ENCODE data around the gene CTBP1.
A peak's percentile ranks its signal among the peaks of the same experiment; 100 is the strongest.

CTBP1 gene

GRCh38 chr4:1164956-1165545, 83.9 kb downstream of the CTBP1 start:
- H2BK5ac ChIP-seq (ENCODE audit: low read length), result no peak overlapping the region
- DNase-seq (ENCODE audit: low spot score), result no peak
- H3K23ac ChIP-seq (ENCODE audit: low read depth, low read length, poor library complexity), result no peak overlapping the region
- H2BK120ac ChIP-seq (ENCODE audit: low read depth, low read length), result no peak overlapping the region
- H2AFZ ChIP-seq (ENCODE audit: low read length), result no peak overlapping the region
- peaks cover 4 to 10% of the 10 kb centered on the region in 2 donors for H3K9me3 ChIP-seq (replicated peaks in 1 of 2; ENCODE audit: control insufficient read depth in 2 of 2, insufficient read depth in 1 of 2, low read depth in 1 of 2, low read length in 2 of 2)
- peaks cover 5% of the 10 kb centered on the region for H3K79me1 ChIP-seq (ENCODE audit: low read depth, low read length)
- H2AK5ac ChIP-seq (ENCODE audit: low read depth, low read length), result no peak overlapping the region
- no peak overlapping the region for H4K91ac ChIP-seq (ENCODE audit: low read depth, low read length, poor library complexity)
- no peak overlapping the region for H2BK12ac ChIP-seq (ENCODE audit: low read length)
- H3K27me3 ChIP-seq (ENCODE audit: control insufficient read depth in 3 of 3, insufficient read depth in 3 of 3, low read depth in 1 of 3, low read length in 3 of 3), result peaks cover 1 to 38% (median 22%) of the 10 kb centered on the region in 3 experiments
- no peaks in the 10 kb centered on the region for H3K36me3 ChIP-seq (replicated peaks in 1 of 2; ENCODE audit: control insufficient read depth in 2 of 2, insufficient read depth in 2 of 2, low read length in 2 of 2)
- WGBS, 2 donors (ENCODE audit: extremely low coverage in 2 of 2, insufficient read length in 2 of 2, insufficient replicate concordance in 1 of 2), result no CpG with 5 or more reads among the region's 13 CpGs
- H2BK15ac ChIP-seq (ENCODE audit: low read length), result no peak overlapping the region
- H3K4me1 ChIP-seq (ENCODE audit: control insufficient read depth in 2 of 2, insufficient read depth in 1 of 2, low read depth in 1 of 2, low read length in 2 of 2), result no peaks in the 10 kb centered on the region
- no peak overlapping the region for H3K4me2 ChIP-seq (ENCODE audit: insufficient read depth, low read length, poor library complexity, severe bottlenecking)
- H3K27ac ChIP-seq (replicated peaks; ENCODE audit: low read length), result no peak overlapping the region
- H3K14ac ChIP-seq (ENCODE audit: low read length), result no peak overlapping the region
- H3K4ac ChIP-seq (ENCODE audit: low read length), result no peak overlapping the region
- no peak overlapping the region for H3K4me3 ChIP-seq (ENCODE audit: low read length in 2 of 2)
- no peak overlapping the region for H3K9ac ChIP-seq (ENCODE audit: low read depth, low read length, poor library complexity)
- no peak overlapping the region for H3K18ac ChIP-seq (ENCODE audit: low read length)
- no peak overlapping the region for H4K8ac ChIP-seq (ENCODE audit: low read depth, low read length)

DNA sequence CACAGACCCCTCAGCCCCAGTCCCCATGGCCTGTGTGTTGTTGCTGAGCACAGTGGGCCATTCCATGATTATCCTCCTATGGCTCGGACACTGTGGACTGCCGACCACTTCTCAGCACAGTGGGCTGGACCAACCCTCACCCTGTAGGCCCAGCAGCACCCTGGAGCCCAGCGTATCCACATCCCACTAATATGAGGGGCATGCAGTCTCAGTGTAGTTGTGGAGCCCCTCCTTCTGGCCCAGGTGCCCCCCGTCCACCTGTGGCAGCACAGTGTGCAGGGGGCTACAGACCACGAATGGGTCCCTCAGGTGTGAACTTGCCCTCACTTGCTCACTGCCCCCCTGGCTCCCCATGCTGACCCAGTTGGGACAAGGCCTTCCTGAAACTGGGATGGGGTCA, 84.5 kb downstream of the CTBP1 start:
- no CpG with 5 or more reads among the region's 5 CpGs for WGBS, 2 donors (ENCODE audit: extremely low coverage in 2 of 2, insufficient read length in 2 of 2, insufficient replicate concordance in 1 of 2)
- Histone ChIP-seq H3K27me3 (ENCODE audit: control insufficient read depth in 3 of 3, insufficient read depth in 3 of 3, low read depth in 1 of 3, low read length in 3 of 3) (peaks cover 0 to 32% (median 16%) of the 10 kb centered on the region in 3 experiments), H3K79me1 (ENCODE audit: low read depth, low read length) (peaks cover 5% of the 10 kb centered on the region)

DNA sequence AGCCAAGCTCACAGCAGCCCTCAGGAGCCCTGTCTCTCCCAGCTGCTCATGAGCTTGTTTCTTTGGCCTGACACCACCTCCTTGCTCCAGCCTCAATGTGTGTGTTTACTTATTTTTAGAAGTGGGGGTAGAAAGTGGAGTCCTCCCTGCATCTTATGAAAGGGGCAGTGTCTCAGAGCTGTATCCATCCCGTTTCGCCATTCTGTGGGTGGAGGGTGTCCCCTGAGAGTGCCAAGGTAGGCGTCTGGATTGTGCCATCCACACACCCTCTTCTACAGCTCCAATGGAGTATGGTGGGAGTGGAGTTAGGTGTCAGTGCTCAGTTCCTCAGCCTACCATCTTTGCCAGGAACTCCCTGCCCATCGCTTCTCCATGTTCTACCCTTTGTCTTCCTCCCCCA, 84.9 kb downstream of the CTBP1 start:
- WGBS, 2 donors (ENCODE audit: extremely low coverage in 2 of 2, insufficient read length in 2 of 2, insufficient replicate concordance in 1 of 2), result no CpG with 5 or more reads among the region's 4 CpGs
- H3K23ac ChIP-seq (ENCODE audit: low read depth, low read length, poor library complexity), result peak overlapping the region; percentile 34
- DNase-seq (ENCODE audit: low spot score), result no peak
- H3K27ac ChIP-seq (replicated peaks; ENCODE audit: low read length), result no peak overlapping the region
- no peak overlapping the region for H3K18ac ChIP-seq (ENCODE audit: low read length)
- H4K8ac ChIP-seq (ENCODE audit: low read depth, low read length), result no peak overlapping the region
- H3K36me3 ChIP-seq (replicated peaks in 1 of 2; ENCODE audit: control insufficient read depth in 2 of 2, insufficient read depth in 2 of 2, low read length in 2 of 2), result no peaks in the 10 kb centered on the region
- no peaks in the 10 kb centered on the region for H3K4me1 ChIP-seq (ENCODE audit: control insufficient read depth in 2 of 2, insufficient read depth in 1 of 2, low read depth in 1 of 2, low read length in 2 of 2)
- peak overlapping the region; percentile 6 for H2BK15ac ChIP-seq (ENCODE audit: low read length)
- no peak overlapping the region for H2BK5ac ChIP-seq (ENCODE audit: low read length)
- H3K27me3 ChIP-seq (ENCODE audit: control insufficient read depth in 3 of 3, insufficient read depth in 3 of 3, low read depth in 1 of 3, low read length in 3 of 3), result peaks cover 0 to 28% (median 12%) of the 10 kb centered on the region in 3 experiments
- no peak overlapping the region for H2BK120ac ChIP-seq (ENCODE audit: low read depth, low read length)
- H3K4ac ChIP-seq (ENCODE audit: low read length), result no peak overlapping the region
- H3K4me2 ChIP-seq (ENCODE audit: insufficient read depth, low read length, poor library complexity, severe bottlenecking), result no peak overlapping the region
- H3K9ac ChIP-seq (ENCODE audit: low read depth, low read length, poor library complexity), result no peak overlapping the region
- H3K79me1 ChIP-seq (ENCODE audit: low read depth, low read length), result peaks cover 5% of the 10 kb centered on the region
- H3K14ac ChIP-seq (ENCODE audit: low read length), result no peak overlapping the region
- H4K91ac ChIP-seq (ENCODE audit: low read depth, low read length, poor library complexity), result no peak overlapping the region
- H3K9me3 ChIP-seq (replicated peaks in 1 of 2; ENCODE audit: control insufficient read depth in 2 of 2, insufficient read depth in 1 of 2, low read depth in 1 of 2, low read length in 2 of 2), result peaks cover 4 to 8% of the 10 kb centered on the region in 2 donors
- no peak overlapping the region for H2AK5ac ChIP-seq (ENCODE audit: low read depth, low read length)
- peak overlapping the region in 1 of 2 donors; percentile 46 for H3K4me3 ChIP-seq (ENCODE audit: low read length in 2 of 2)
- H2BK12ac ChIP-seq (ENCODE audit: low read length), result no peak overlapping the region
- no peak overlapping the region for H2AFZ ChIP-seq (ENCODE audit: low read length)

More for the DNA sequence above, 84.5 kb downstream of the CTBP1 start:
- no peak overlapping the region for H4K8ac ChIP-seq (ENCODE audit: low read depth, low read length)
- no peak overlapping the region for H2BK12ac ChIP-seq (ENCODE audit: low read length)
- peak overlapping the region; percentile 6 for H2BK15ac ChIP-seq (ENCODE audit: low read length)
- H3K36me3 ChIP-seq (replicated peaks in 1 of 2; ENCODE audit: control insufficient read depth in 2 of 2, insufficient read depth in 2 of 2, low read length in 2 of 2), result no peaks in the 10 kb centered on the region
- no peak overlapping the region for H2AK5ac ChIP-seq (ENCODE audit: low read depth, low read length)
- no peak overlapping the region for H3K4ac ChIP-seq (ENCODE audit: low read length)
- H2BK5ac ChIP-seq (ENCODE audit: low read length), result no peak overlapping the region
- no peak overlapping the region for H4K91ac ChIP-seq (ENCODE audit: low read depth, low read length, poor library complexity)
- H3K9me3 ChIP-seq (replicated peaks in 1 of 2; ENCODE audit: control insufficient read depth in 2 of 2, insufficient read depth in 1 of 2, low read depth in 1 of 2, low read length in 2 of 2), result peaks cover 4 to 8% of the 10 kb centered on the region in 2 donors
- no peak overlapping the region for H3K9ac ChIP-seq (ENCODE audit: low read depth, low read length, poor library complexity)
- no peak overlapping the region for H3K4me2 ChIP-seq (ENCODE audit: insufficient read depth, low read length, poor library complexity, severe bottlenecking)
- peak overlapping the region in 1 of 2 donors; percentile 46 for H3K4me3 ChIP-seq (ENCODE audit: low read length in 2 of 2)
- no peak overlapping the region for H2BK120ac ChIP-seq (ENCODE audit: low read depth, low read length)
- peak overlapping the region; percentile 67 for H3K18ac ChIP-seq (ENCODE audit: low read length)
- H3K4me1 ChIP-seq (ENCODE audit: control insufficient read depth in 2 of 2, insufficient read depth in 1 of 2, low read depth in 1 of 2, low read length in 2 of 2), result no peaks in the 10 kb centered on the region
- peak overlapping the region; percentile 34 for H3K23ac ChIP-seq (ENCODE audit: low read depth, low read length, poor library complexity)
- DNase-seq (ENCODE audit: low spot score), result no peak
- H3K27ac ChIP-seq (replicated peaks; ENCODE audit: low read length), result no peak overlapping the region
- no peak overlapping the region for H2AFZ ChIP-seq (ENCODE audit: low read length)
- no peak overlapping the region for H3K14ac ChIP-seq (ENCODE audit: low read length)

Data from neuronal stem cell (in vitro differentiated cells).